GM19023 (cell line): ENCODE measurements around the gene VAV3.
"Not testable (repeated sequence)": the region's sequence is repeated elsewhere in the genome, so short reads cannot be mapped to it uniquely, and the experiment has no call there.

Source experiments
- ATAC-seq: cut with Tn5 transposase; IDR thresholded peaks from one replicate; pipeline ENCODE4 v1.9.1; 2021; ENCODE audit warnings: mild to moderate bottlenecking, moderate library complexity; ENCODE audit not compliant: unreplicated experiment

VAV3 gene

DNA sequence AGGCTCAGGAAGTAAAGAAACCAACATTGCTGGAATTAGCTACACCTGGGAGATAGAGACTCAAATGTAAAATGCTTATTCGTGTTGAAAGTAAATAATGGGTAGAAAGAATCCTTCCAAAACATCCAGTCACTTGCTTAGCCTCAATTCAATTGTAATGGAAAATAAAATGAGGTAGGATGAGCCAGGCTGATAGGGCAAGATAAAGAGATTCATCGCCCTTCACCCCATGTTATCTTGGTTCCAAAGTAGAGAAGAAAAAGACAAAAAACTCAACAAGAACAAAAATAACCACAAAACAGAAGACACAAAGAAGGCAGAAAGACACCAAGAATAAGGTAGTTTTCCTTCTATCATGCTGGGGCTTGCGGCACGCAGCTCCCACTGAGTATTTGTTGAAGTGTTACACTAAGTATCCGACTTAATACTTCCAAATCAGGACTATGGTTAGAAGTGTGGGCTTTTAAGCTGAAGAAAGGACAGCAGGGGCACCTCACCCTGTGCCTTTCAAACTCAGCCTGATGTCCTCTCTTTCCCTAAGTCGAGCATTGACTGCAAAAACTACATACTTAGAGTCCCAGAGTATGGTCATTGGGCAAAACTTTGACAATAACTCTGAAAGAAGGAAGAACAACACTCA, 202.1 kb downstream of the VAV3 start:
- ATAC-seq = no peak

DNA sequence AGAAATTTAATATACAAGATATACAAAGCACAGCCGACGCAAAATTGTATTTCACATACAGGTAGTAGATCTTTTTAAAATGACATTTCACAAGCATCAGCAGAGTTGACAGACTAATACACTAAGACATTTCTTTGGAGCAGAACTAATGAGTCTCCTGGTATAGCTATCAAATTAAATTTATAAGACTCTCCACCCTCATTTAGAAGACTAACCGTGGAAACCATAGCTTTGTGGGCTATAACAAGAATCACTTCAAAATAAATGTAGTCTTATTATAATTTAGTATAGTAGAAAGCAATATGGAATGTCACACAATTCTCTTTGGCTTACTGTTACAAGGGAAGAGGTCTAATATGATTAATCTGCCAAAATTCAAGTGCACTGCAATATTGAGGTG, 204.9 kb downstream of the VAV3 start:
- no peak for ATAC-seq

GRCh38 chr1:107750364-107750959, 214.5 kb downstream of the VAV3 start:
- no peak for ATAC-seq

GRCh38 chr1:107748531-107748930, 216.4 kb downstream of the VAV3 start:
- ATAC-seq = no peak

DNA sequence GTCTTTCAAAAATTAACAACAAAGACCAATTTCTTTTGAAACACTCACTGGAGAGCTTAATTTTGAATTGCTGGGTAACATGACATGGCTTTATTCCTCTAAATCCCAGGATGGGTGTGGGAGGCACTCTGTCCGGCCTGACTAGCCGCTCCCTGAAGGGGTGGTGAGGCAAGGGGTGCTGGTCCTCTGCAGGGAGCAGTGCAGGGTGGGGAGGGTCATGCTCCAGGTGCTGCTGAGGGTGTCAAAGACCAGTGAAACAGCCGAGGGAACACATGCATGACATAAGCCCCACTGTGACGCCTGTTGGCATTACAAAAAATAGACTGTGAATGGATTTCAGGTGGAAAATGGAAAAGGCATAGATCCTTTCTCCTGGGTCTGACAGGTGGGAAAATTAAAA, 223.7 kb downstream of the VAV3 start:
- ATAC-seq = no peak

GRCh38 chr1:107740579-107740978, 224.4 kb downstream of the VAV3 start:
- no peak for ATAC-seq

DNA sequence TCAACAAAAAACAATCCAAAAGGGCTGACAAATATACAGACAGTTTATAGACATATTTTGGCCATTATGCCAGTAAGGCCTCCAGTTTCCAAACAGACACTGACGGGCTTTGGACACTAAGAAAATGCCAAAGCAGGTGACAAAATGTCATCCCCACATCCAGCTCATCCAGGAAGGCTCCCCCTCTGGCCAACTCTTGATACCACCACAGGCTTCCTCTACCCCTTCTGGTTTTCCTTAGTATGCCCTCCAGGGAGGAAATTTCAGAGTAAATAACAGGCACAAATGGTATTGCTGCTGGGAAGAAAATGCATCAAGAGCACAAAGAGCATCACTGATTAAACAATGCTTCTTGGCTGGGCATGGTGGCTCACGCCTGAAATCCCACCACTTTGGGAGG, 225.3 kb downstream of the VAV3 start:
- no peak for ATAC-seq

DNA sequence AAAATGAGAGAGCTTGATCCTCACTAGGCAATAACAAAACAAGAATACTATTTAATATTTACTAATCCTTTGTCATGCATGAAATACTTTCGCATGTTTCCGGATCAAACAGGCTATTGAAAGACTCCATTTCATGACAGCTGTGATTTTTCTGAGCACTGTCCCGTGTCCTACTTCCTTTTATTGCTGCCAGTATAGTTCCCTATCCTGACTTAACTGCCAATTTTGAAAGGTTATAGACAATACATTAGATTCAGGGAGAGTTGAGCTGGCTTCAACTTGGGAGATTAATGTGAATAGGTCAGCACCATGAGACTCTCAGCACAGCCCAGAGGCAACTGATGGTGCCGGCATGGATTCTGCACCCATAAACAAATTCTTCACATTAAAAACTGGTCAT, 225.8 kb downstream of the VAV3 start:
- no peak for ATAC-seq

- ATAC-seq = not testable (repeated sequence)
Observed at GRCh38 chr1:107733401-107733800, 231.6 kb downstream of the VAV3 start.

DNA sequence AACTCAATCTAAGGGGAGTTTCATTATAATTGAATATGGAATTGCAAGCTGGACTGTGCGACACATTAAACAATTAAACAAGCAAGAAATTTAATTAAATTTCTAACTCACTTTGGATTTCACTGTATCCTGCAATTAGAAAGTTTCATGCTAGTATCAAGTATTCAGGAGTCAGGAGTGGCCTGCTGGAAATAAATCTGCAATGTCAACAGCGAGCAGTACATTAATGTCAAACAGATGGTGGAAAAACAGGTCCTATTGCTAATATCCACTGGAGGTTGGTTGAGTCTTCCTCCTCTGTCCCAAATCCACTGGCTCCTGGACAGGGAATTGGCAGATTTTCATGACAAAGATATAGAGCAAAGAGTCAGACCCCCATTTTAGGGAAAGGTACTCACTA, 237.1 kb downstream of the VAV3 start:
- no peak for ATAC-seq

DNA sequence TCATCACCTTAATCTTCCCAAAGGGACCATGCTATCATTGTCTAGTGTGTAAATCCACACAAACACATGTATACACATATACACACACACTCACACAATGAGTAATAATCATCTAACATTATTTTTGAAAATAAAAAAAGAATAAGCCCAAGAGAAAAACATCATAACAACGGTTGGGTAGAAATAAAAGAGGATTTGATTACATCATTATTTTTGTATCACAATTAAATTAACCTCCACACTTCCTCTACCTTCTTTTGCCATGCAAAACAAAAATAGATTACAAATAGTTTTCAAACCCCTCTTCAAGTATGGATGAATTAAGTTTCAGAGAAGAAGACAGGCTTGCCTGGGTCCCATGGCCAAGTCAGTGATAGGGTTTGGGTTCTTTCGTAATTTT, 238.1 kb downstream of the VAV3 start:
- ATAC-seq = no peak

- no peak for ATAC-seq
Observed at GRCh38 chr1:107724648-107725047, 240.3 kb downstream of the VAV3 start.

DNA sequence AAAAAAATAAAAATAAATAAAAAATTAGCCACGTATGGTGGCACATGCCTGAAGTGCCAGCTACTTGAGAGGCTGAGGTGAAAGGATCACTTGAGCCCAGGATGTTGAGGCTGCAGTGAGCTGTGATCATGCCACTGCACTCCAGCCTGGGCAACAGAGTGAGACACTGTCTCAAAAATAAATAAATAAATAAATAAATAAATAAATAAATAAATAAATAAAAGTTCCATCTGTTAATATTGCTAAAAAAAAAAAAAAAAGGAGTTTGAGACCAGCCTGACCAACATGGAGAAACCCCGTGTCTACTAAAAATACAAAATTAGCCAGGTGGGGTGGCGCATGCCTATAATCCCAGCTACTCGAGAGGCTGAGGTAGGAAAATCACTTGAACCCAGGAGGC, 244.8 kb downstream of the VAV3 start:
- not testable (repeated sequence) for ATAC-seq

- ATAC-seq = no peak
Observed at GRCh38 chr1:107710005-107710404, 255.0 kb downstream of the VAV3 start.

GRCh38 chr1:107707111-107707510, 257.9 kb downstream of the VAV3 start:
- no peak for ATAC-seq

GRCh38 chr1:107706182-107706581, 258.8 kb downstream of the VAV3 start:
- no peak for ATAC-seq

DNA sequence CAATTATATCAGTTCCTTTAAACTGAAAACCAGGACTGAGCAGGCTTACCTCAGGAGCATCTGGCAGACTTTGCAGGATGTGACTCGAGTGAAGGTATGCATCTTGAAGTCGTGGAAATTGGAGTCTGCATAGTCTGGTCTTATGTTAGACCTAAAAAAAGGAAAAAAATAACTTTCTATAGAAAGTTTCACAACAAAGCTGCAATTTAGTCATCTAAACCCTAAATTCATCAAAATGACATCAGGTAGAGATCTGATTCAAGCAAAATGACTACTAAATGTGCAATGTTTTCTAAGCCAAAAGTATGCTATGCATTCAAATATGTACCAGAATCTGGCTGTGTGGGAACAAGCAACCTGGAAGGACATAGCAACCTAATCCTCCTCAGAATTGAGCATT, 260.1 kb downstream of the VAV3 start:
- no peak for ATAC-seq

GRCh38 chr1:107702946-107703571, 261.9 kb downstream of the VAV3 start:
- no peak for ATAC-seq

GRCh38 chr1:107700651-107701050, 264.3 kb downstream of the VAV3 start:
- ATAC-seq = not testable (repeated sequence)

GRCh38 chr1:107698161-107698560, 266.8 kb downstream of the VAV3 start:
- no peak for ATAC-seq

GRCh38 chr1:107695341-107695740, 269.6 kb downstream of the VAV3 start:
- ATAC-seq = no peak

DNA sequence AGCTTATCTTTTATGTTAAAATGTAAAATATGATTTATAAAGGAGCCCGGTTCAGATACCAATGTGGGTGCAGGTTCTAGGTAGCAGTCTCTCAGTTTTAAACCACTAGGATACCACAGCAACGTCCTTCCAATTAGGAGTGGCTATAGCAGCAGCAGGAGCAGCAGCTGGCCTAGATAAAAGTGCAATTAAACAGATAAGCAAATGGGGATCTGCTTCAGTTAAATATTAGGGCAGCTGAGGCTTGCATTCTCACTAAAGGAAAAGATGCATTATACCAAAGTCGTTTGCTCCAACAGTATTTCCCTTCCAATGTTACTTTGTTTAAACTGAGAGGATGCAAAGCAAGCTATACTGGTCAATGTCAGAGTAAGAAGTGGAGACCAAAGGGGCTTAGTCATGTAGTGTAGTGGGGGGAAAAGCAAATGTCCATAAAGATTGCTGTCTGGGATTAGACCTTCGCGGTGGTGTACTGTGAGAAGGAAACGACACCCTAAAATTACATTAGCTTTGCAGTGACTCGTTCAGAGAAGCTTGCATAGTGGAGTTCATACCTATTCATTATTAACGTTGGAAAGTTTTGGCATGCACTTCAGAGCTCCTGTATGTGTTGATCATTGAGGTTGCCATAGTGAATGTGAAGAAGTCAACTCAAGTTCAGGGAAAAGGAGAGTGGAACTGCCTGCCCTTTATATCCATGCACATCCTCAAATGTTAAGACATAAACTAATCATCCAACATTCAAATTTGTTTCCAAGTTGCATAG, 272.2 kb downstream of the VAV3 start:
- ATAC-seq = no peak
